ENCODE data around the gene ZNF652.

GRCh38 chr17:49254066-49254465 lies 108.0 kb downstream of the ZNF652 start:
- TF ChIP-seq POLR2A (IDR thresholded peaks at IDR 0.05) (no peak), CTCF (IDR thresholded peaks at IDR 0.05) (no peak)

Data from Peyer's patch (tissue), 4 donors.